Endothelial cell of umbilical vein (primary cell): Measurements from ENCODE around the gene STAB2.

Source experiments
- CTCF ChIP-seq, 2 donors: IDR thresholded peaks; 1 replicate in 1 of 2; 2 replicates in 1 of 2; pipeline ENCODE4 v1.5.1; 2011; ENCODE audit warnings: low read length in 2 of 2, mild to moderate bottlenecking in 2 of 2, moderate library complexity in 2 of 2, control low read depth in 1 of 2, inconsistent platforms in 1 of 2, low read depth in 1 of 2; ENCODE audit not compliant: insufficient read depth in 1 of 2; ENCODE audit errors: extremely low read depth in 1 of 2
- EZH2 ChIP-seq: IDR thresholded peaks from 2 replicates; pipeline ENCODE4 v1.6.1; 2012; ENCODE audit warnings: borderline replicate concordance, low read depth, mild to moderate bottlenecking, moderate library complexity, low read length, inconsistent platforms; ENCODE audit not compliant: severe bottlenecking

DNA sequence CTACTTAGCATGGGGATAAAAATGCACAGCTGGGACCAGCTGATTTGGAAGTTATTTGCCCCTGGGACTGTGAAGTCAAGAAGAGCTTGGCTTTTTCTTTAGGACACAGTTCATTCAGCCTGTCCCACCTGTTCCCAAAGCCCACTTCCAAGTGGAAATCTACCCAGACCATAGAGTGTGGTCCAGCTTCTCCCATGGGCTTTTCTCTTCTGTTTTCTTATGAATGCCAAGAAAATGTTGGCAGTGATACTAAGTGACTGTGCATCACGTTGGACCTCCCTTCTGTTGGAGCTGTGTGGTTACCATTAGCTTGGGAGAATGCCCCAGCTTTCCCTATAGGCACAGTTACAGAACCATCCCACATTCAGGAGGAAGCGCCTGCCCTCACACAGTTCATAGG lies 164.5 kb downstream of the STAB2 start:
- TF ChIP-seq CTCF (IDR thresholded peaks at IDR 0.05; ENCODE audit: extremely low read depth in 1 of 2, insufficient read depth in 1 of 2, low read depth in 1 of 2, low read length in 2 of 2), result no peak
- no peak for TF ChIP-seq EZH2
